ENCODE results near the gene TGM1.
"Not testable (repeated sequence)": the region's sequence is repeated elsewhere in the genome, so short reads cannot be mapped to it uniquely, and the experiment has no call there.

- TF ChIP-seq, protein P1, sequence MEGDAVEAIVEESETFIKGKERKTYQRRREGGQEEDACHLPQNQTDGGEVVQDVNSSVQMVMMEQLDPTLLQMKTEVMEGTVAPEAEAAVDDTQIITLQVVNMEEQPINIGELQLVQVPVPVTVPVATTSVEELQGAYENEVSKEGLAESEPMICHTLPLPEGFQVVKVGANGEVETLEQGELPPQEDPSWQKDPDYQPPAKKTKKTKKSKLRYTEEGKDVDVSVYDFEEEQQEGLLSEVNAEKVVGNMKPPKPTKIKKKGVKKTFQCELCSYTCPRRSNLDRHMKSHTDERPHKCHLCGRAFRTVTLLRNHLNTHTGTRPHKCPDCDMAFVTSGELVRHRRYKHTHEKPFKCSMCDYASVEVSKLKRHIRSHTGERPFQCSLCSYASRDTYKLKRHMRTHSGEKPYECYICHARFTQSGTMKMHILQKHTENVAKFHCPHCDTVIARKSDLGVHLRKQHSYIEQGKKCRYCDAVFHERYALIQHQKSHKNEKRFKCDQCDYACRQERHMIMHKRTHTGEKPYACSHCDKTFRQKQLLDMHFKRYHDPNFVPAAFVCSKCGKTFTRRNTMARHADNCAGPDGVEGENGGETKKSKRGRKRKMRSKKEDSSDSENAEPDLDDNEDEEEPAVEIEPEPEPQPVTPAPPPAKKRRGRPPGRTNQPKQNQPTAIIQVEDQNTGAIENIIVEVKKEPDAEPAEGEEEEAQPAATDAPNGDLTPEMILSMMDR (IDR thresholded peaks at IDR 0.05): not testable (repeated sequence)
- not testable (repeated sequence) for TF ChIP-seq POLR2A (IDR thresholded peaks at IDR 0.05)
Observed at GRCh38 chr14:24222987-24223386, 40.0 kb downstream of the TGM1 start.

Data from Peyer's patch (tissue), 4 donors.